Measurements from ENCODE around the gene CYB561A3.

Gene CYB561A3

DNA sequence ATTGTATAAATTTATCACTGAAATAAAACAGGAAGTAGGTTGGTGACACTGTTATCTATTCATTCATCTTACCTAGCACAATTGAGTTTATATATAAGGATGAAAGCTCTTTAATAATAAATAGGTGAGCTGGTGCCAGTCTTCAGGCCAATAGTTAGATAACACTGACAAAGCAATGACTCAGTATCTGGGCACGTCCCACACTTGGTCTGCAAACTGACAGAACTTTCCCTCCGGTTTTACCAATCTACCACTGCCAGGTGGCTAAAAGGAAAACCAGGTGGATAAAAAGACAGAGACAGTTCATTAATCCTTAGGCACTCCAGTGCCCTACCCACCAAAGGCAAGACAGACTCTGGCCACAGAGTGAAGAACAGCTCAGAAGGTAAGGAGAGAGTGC, 46.4 kb downstream of the CYB561A3 start:
- DNase-seq: no peak

DNA sequence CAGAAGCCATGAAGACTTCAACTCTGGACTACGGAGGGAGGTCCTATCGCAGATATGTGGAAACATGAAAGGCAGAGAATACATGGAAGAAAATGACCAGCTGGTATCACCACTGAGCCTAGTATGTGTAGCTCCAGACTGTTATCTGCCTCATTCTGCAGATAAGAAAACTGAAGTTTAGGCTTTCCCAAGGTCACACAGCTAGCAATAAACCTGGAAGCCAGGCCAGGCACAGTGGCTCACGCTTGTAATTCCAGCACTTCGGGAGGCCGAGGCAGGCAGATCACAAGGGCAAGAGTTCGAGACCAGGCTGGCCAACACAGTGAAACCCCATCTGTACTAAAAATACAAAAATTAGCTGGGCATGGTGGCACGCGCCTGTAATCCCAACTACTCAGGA, 50.9 kb downstream of the CYB561A3 start:
- no peak for DNase-seq

DNA sequence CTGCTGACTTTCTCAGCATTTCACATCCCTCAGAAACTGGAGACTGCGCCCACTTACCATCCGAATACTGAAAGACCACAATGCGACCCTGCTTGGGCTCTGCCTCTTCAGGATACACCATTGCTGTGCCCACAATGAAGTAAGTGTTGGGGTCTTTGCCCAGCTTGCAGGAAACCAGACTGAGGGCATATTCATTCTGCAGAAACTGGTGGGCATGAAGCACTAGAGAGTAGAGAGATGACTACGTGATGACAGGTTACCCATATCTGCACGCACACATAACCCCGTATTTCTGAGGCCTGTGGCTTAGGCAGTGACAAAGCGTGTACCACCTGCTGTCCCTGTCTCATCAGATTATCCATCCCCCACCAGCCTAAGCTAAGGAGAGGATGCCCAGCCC, 51.9 kb downstream of the CYB561A3 start:
- no peak for DNase-seq

DNA sequence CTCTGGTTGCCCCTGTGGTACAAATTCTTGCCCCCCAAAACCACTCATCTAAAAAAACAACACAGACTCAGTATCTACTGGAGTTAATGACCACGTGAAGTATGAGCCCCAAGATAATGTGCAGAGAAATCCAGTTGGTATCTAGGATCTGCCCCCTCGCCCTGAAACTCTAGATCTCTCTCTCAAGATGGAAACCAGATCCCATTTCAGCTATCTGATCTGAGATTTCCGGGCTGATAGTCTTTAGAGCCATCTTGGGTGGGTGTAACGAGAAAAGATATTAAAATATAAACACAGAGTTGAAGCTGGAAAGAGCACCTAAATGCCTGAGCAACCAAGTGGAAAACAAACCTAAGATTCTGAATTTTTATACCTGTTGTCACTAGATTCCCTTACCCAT, 52.5 kb downstream of the CYB561A3 start:
- no peak for DNase-seq

DNA sequence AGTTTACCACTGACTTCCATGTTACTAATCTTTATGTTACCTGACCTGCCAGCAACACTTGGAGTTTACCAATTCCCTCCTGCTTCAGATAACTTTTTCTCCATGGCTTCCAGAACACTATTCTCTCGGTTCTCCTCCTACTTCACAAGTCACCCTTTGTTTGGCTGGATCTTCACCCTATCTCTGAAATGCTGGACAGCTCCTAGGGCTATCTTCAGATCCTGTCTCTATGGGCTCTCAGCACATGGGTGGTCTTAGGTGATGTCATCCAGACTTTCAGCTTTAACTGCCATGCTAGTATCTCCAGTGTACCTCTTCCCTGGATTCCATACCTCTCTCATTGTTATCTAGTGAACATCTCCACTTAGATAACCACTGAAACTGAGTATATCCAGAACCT, 54.3 kb downstream of the CYB561A3 start:
- no peak for DNase-seq

DNA sequence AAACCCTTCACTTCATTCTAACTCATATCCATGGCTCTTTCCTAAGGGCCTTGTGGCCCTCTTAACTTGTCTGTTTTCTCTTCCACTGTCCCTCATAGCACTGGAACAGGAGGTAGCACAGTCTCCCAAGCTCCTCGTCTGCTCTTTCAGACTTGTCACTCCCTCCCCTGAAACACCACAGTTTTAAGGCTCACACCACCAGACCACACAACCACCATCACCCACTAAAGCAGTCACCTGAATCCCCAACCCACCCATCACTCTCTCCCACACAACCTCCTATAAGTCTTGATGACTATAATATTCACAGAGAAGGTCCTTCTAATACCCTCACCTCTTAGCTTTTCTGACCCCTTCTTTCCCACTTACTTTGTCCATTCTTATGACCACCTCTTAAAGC, 55.5 kb downstream of the CYB561A3 start:
- no peak for DNase-seq

DNA sequence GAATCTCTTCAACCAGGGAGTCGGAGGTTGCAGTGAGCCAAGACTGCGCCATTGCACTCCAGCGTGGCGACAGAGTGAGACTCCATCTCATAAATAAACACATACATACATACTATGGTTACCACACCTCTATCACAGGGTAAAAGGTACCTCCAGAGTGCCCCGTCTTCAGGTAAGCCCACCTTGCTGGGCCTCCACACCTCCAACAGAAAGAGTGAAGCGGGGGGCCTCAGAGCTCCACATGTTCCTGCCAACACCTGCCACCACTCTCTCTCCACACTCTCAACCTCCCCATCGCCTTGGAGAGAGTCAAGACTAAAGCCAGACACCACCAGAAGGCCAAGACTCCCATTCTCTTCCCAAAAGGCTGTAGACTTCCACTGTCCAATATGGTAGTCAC, 56.3 kb downstream of the CYB561A3 start:
- DNase-seq: no peak

DNA sequence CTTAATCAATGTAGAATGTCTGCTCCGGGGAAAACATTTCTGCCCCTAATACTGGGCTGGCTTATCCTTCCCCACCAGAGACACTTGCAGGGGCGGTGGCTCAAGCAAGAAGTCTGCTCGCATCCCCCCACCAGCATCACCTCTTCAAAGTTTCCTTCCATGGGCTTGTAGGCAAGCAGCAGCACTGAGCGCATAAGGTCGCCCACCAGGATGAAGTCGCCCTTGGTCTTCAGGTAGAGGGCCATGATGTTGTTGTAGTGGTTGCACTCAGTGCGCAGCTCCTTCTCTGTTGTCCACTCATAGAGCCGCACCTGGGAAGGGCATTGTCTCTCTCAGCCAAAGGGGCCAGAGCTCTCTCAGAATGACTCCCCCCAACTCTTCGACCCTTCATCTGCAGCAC, 58.0 kb downstream of the CYB561A3 start:
- no peak for DNase-seq

DNA sequence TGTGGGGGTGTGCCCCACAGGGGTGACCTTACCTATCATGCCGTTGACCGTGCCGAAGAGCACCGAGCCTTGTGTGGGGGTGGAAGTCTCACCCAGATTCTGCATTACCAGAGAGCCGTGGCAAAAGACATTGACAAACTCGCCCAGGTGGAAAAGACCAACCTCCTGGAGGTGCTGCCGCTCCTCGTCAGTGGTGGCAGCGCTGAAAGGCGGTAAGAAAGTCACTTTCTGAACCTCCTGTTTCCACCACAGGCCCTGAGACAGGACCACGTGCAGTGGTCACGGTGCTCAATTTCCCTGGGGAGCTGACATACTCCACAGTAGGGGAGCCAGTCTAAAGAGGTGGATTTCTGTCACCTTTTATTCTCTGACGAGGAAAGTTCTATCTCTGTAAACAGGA, 59.1 kb downstream of the CYB561A3 start:
- no peak for DNase-seq

All from NCI-H2171 treated with DMSO at 0.1 percent for 48 hours (cell line).